Spleen (tissue), 11 donors: ENCODE measurements around the gene KLHL13. TPM values are rescaled to one million over a fixed set of nuclear protein-coding genes. Genes with fewer than 3 reads are reported as not detected.
"Not testable (repeated sequence)": the region's sequence is repeated elsewhere in the genome, so short reads cannot be mapped to it uniquely, and the experiment has no call there.

ENCODE experiments used
- DNase-seq: peaks from one replicate; pipeline ENCODE4 v3.0.0-alpha.2; 2020
- H3K27ac ChIP-seq, 8 donors: fragments of 200-600 bp; sonication (generic) in 7 of 8; 1 replicate in 4 of 8; 2 replicates in 4 of 8; pipeline versions ENCODE4 v1.5.0 to v1.8.0; 2016 to 2021; ENCODE audit warnings: inconsistent platforms in 4 of 8, mild to moderate bottlenecking in 4 of 8, moderate library complexity in 1 of 8
- H3K27me3 ChIP-seq, 7 donors: fragments of 200-600 bp; sonication (generic) in 6 of 7; replicated peaks in 1 of 7; 1 replicate in 4 of 7; 2 replicates in 3 of 7; pipeline versions ENCODE4 v1.5.0 to v1.8.0; 2016 to 2021; ENCODE audit warnings: inconsistent platforms in 3 of 7, mild to moderate bottlenecking in 1 of 7
- H3K36me3 ChIP-seq, 6 donors: fragments of 200-600 bp; sonication (generic) in 5 of 6; 1 replicate in 4 of 6; 2 replicates in 2 of 6; pipeline versions ENCODE4 v1.5.0 to v1.8.0; 2016 to 2021; ENCODE audit warnings: inconsistent platforms in 2 of 6
- H3K4me1 ChIP-seq, 6 donors: fragments of 200-600 bp; sonication (generic) in 5 of 6; 1 replicate in 3 of 6; 2 replicates in 3 of 6; pipeline versions ENCODE4 v1.5.0 to v1.8.0; 2016 to 2021; ENCODE audit warnings: inconsistent platforms in 3 of 6
- H3K4me3 ChIP-seq, 8 donors: fragments of 200-600 bp; sonication (generic) in 7 of 8; 1 replicate in 4 of 8; 2 replicates in 4 of 8; pipeline versions ENCODE4 v1.5.0 to v1.8.0; 2016 to 2021; ENCODE audit warnings: inconsistent platforms in 4 of 8, mild to moderate bottlenecking in 4 of 8, moderate library complexity in 2 of 8
- H3K9me3 ChIP-seq, 8 donors: fragments of 200-600 bp; sonication (generic) in 7 of 8; 1 replicate in 4 of 8; 2 replicates in 4 of 8; pipeline versions ENCODE4 v1.5.0 to v1.8.0; 2016 to 2021; ENCODE audit warnings: inconsistent platforms in 4 of 8
- POLR2A ChIP-seq, 3 donors: fragments of 450-650 bp; IDR thresholded peaks; one replicate each; pipeline ENCODE4 v1.5.1; 2017; ENCODE audit warnings: antibody characterized with exemption in 3 of 3, mild to moderate bottlenecking in 1 of 3
- POLR2AphosphoS5 ChIP-seq, 3 donors: sonication (generic); formaldehyde crosslinking; IDR thresholded peaks; one replicate each; pipeline ENCODE4 v1.5.1; 2017; ENCODE audit warnings: antibody characterized with exemption in 3 of 3
- WGBS, 5 donors: extraction: QIAGEN DNeasy Blood & Tissue Kit in 3 of 5; methylation state at CpG; one replicate each; pipeline versions ENCODE4 v1.1.5 to v1.1.7; 2013 to 2018; 5-methylcytosine and 5-hydroxymethylcytosine counted together
- intact Hi-C: fragments of 100-400 bp; cut with DNase I; formaldehyde crosslinking; loops from one replicate; pipeline ENCODE4 v1.15.0; 2023; ENCODE audit warnings: low total_unique reads
- polyA plus RNA-seq, 3 donors: library from polyadenylated mRNA; stranded (reverse); fragments of 200-250 nt; gene quantifications; one replicate each; pipeline ENCODE4 v1.2.1, GENCODE V29; 2013
- total RNA-seq, 7 donors: library from RNA; depleted of rRNA in 3 of 7; stranded (reverse); fragments of >200 nt in 3 of 7; fragmentation: NEBNext Ultra II Directional in 4 of 7; extraction: Animal tissue kit (Norgen Biotek cat#: 25700) in 4 of 7; gene quantifications; one replicate each; pipeline versions ENCODE4 v1.1.0 to v1.2.1, GENCODE V29; 2016 to 2021
- TF ChIP-seq, protein P1 (sequence below), 11 experiments: fragments of 200-600 bp in 7 of 11; fragments of 450-650 bp in 4 of 11; sonication (generic) in 4 of 11; IDR thresholded peaks in 8 of 11; conservative IDR thresholded peaks in 3 of 11; 1 replicate in 7 of 11; 2 replicates in 4 of 11; pipeline versions ENCODE4 v1.4.0 to v1.8.0; 2016 to 2021; ENCODE audit warnings: antibody characterized with exemption in 11 of 11, inconsistent platforms in 4 of 11, mild to moderate bottlenecking in 1 of 11
- donor health status: healthy with polysubstance abuse.
- donor health status: DM: no; HTN: no; CAD: no; lungs with moderate emphysema.
- donor health status: DM: no; HTN: no; CAD: no.
- donor health status: Bipolar disorder and iron deficiency.
- donor health status: healthy.
- donor health status: DM: no; HTN: no; CAD: no.
- donor health status: DM: yes; HTN: yes; CAD: no.

Gene KLHL13
- total and polyA plus RNA-seq, 10 donors, result 0.17 to 2.7 (median 1.5) TPM

DNA sequence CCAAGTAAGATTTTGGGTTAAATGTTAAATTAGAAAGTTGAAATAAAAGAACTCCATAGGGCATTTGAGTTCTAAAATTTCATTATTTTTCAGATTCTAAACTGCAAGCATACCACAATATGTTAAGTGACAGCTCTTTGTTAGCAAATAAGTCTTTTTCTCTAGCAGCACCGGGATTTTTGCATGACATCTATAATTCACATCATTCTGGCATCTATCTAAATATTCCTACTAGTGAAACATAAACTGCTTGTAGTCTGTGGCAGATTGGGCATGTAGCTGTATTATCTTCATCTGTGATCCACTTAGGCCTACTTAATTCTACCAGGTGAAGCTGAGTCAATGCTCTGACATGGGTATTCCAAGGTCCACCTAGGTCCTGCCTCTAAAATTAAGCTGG lies 32.1 kb upstream of the KLHL13 start:
- Histone ChIP-seq H3K9me3 (no peaks in the 10 kb centered on the region), H3K36me3 (no peaks in the 10 kb centered on the region), H3K4me3 (no peak overlapping the region), H3K27ac (no peak overlapping the region), H3K27me3 (no peaks in the 10 kb centered on the region), H3K4me1 (no peaks in the 10 kb centered on the region)
- DNase-seq, result no peak
- TF ChIP-seq, protein P1, sequence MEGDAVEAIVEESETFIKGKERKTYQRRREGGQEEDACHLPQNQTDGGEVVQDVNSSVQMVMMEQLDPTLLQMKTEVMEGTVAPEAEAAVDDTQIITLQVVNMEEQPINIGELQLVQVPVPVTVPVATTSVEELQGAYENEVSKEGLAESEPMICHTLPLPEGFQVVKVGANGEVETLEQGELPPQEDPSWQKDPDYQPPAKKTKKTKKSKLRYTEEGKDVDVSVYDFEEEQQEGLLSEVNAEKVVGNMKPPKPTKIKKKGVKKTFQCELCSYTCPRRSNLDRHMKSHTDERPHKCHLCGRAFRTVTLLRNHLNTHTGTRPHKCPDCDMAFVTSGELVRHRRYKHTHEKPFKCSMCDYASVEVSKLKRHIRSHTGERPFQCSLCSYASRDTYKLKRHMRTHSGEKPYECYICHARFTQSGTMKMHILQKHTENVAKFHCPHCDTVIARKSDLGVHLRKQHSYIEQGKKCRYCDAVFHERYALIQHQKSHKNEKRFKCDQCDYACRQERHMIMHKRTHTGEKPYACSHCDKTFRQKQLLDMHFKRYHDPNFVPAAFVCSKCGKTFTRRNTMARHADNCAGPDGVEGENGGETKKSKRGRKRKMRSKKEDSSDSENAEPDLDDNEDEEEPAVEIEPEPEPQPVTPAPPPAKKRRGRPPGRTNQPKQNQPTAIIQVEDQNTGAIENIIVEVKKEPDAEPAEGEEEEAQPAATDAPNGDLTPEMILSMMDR (IDR thresholded peaks at IDR 0.05 in 8 of 11, conservative IDR thresholded peaks at IDR 0.05 in 3 of 11), result no peak
- TF ChIP-seq POLR2AphosphoS5 (IDR thresholded peaks at IDR 0.05) (no peak), POLR2A (IDR thresholded peaks at IDR 0.05) (no peak)
- intact Hi-C loops, result no loop called here
- whole genome bisulfite sequencing, 5 donors, result 76 to 100% (median 90%) methylated on average over 1 of the region's 1 CpG

GRCh38 chrX:118147771-118148170 lies 31.2 kb upstream of the KLHL13 start:
- H3K27ac ChIP-seq, H3K4me1 ChIP-seq, H3K4me3 ChIP-seq, intact Hi-C loops, H3K27me3 ChIP-seq, H3K36me3 ChIP-seq, H3K9me3 ChIP-seq, DNase-seq: not testable (repeated sequence)
- WGBS, 5 donors, result 93 to 100% (median 97%) methylated on average over 2 to 3 of the region's 3 CpGs

DNA sequence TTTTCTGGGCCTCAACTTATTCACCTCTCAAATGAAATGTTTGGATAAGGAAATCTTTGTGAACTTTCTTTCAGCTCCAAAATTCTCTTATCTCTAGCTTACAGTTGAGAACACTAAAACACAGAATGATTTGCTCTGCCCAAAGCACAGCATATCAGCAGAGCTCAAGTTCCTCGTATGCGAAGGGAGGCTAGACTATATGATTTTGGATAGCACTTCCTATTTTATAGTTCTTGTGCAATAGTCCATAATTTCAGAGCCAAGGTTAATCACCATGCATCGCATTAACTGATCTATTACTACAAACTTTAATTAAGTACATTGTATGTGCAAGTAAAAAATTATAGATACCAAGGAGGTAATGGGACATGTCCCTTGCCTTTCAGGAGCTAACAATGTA lies 27.0 kb upstream of the KLHL13 start:
- no peak overlapping the region for H3K27ac ChIP-seq

DNA sequence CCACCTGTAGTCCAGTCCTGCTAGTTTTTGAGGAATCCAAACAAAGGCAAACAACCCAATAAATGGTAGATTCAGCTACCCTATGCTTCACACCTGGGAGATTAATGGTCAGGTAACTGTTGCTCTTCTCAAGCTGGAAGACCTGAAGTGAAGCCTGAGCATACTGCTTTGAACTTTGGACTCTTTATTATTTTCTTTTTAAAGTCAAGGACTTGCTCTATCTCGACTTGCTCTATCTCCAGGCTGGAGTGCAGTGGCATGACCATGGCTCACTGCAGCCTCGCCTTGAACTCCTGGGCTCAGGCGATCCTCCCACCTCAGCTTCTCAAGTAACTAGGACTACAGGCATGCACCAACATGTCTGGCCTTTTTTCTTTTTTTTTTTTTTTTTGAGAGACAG lies 14.7 kb upstream of the KLHL13 start:
- 68 to 98% (median 83%) methylated on average over 3 of the region's 3 CpGs for WGBS, 5 donors
- Histone ChIP-seq H3K27me3 (no peaks in the 10 kb centered on the region), H3K9me3 (no peaks in the 10 kb centered on the region), H3K36me3 (no peaks in the 10 kb centered on the region), H3K4me1 (no peaks in the 10 kb centered on the region), H3K4me3 (no peak overlapping the region), H3K27ac (no peak overlapping the region)
- DNase-seq, result no peak
- TF ChIP-seq POLR2AphosphoS5 (IDR thresholded peaks at IDR 0.05) (no peak), POLR2A (IDR thresholded peaks at IDR 0.05) (no peak)
- TF ChIP-seq, protein P1 (IDR thresholded peaks at IDR 0.05 in 8 of 11, conservative IDR thresholded peaks at IDR 0.05 in 3 of 11), result no peak
- intact Hi-C loops, result no loop called here

More for the DNA sequence above, 27.0 kb upstream of the KLHL13 start:
- intact Hi-C loops, result no loop called here
- H3K4me3 ChIP-seq, result no peak overlapping the region
- 52 to 87% (median 55%) methylated on average over 3 of the region's 3 CpGs for WGBS, 5 donors
- TF ChIP-seq, protein P1 (IDR thresholded peaks at IDR 0.05 in 8 of 11, conservative IDR thresholded peaks at IDR 0.05 in 3 of 11), result no peak
- TF ChIP-seq POLR2A (IDR thresholded peaks at IDR 0.05) (no peak), POLR2AphosphoS5 (IDR thresholded peaks at IDR 0.05) (no peak)
- no peaks in the 10 kb centered on the region for H3K27me3 ChIP-seq
- DNase-seq, result no peak
- H3K36me3 ChIP-seq, result no peaks in the 10 kb centered on the region
- H3K9me3 ChIP-seq, result no peaks in the 10 kb centered on the region
- H3K4me1 ChIP-seq, result no peaks in the 10 kb centered on the region

DNA sequence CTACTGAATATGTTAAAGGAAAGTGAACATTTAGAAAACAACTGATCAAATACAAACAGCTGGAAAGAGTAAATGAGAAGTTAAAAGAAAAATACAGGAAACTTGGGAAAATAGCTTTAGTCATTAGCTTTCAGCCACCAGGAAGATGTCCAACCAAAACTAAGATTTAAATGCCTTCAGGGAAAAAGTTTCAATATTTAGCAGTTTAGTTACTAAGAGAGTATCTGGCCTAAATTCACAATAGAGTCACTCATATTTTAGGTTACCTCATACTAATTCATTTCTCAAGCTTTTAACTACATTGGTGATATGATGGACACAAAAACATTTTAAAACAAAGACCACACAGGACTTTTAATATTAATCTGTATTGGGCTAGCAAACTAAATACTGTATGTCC lies 13.1 kb upstream of the KLHL13 start:
- H3K9me3 ChIP-seq, result no peaks in the 10 kb centered on the region
- TF ChIP-seq POLR2A (IDR thresholded peaks at IDR 0.05) (no peak), POLR2AphosphoS5 (IDR thresholded peaks at IDR 0.05) (no peak)
- TF ChIP-seq, protein P1 (IDR thresholded peaks at IDR 0.05 in 8 of 11, conservative IDR thresholded peaks at IDR 0.05 in 3 of 11), result no peak
- H3K27me3 ChIP-seq, result no peaks in the 10 kb centered on the region
- no peak for DNase-seq
- no peaks in the 10 kb centered on the region for H3K4me1 ChIP-seq
- no peak overlapping the region for H3K27ac ChIP-seq
- H3K4me3 ChIP-seq, result no peak overlapping the region
- no peaks in the 10 kb centered on the region for H3K36me3 ChIP-seq
- intact Hi-C loops, result no loop called here
